Heart left ventricle (tissue), 16 donors: ENCODE measurements around the gene SREBF2. TPM values are rescaled to one million over a fixed set of nuclear protein-coding genes. Genes with fewer than 3 reads are reported as not detected.

Source experiments
- ATAC-seq, 4 donors: fragments of 200-7000 bp; cut with Tn5 transposase; one replicate each; pipeline ENCODE4 v1.9.1; 2020 to 2022; ENCODE audit warnings: moderate library complexity in 4 of 4, mild to moderate bottlenecking in 3 of 4, moderate number of reproducible peaks in 1 of 4
- DNase-seq, 5 donors: peaks; one replicate each; pipeline ENCODE4 v3.0.0-alpha.2; 2020
- H3K27ac ChIP-seq, 12 donors: fragments of 200-600 bp; sonication (generic) in 4 of 12; one replicate each; pipeline versions ENCODE4 v1.5.0 to v1.8.0; 2016 to 2022; ENCODE audit warnings: mild to moderate bottlenecking in 2 of 12
- H3K27me3 ChIP-seq, 9 donors: fragments of 200-600 bp; sonication (generic) in 2 of 9; one replicate each; pipeline versions ENCODE4 v1.5.1 to v1.8.0; 2016 to 2022; ENCODE audit warnings: mild to moderate bottlenecking in 3 of 9
- H3K36me3 ChIP-seq, 9 donors: fragments of 200-600 bp; sonication (generic) in 2 of 9; one replicate each; pipeline versions ENCODE4 v1.5.0 to v1.8.0; 2018 to 2022; ENCODE audit warnings: mild to moderate bottlenecking in 2 of 9
- H3K4me1 ChIP-seq, 12 donors: fragments of 200-600 bp; sonication (generic) in 4 of 12; one replicate each; pipeline versions ENCODE4 v1.5.0 to v1.8.0; 2016 to 2022; ENCODE audit warnings: mild to moderate bottlenecking in 3 of 12
- H3K4me3 ChIP-seq, 12 donors: fragments of 200-600 bp; sonication (generic) in 4 of 12; one replicate each; pipeline versions ENCODE4 v1.5.0 to v1.8.0; 2017 to 2022; ENCODE audit warnings: mild to moderate bottlenecking in 9 of 12, moderate library complexity in 4 of 12
- H3K9me3 ChIP-seq, 12 donors: fragments of 200-600 bp; sonication (generic) in 4 of 12; one replicate each; pipeline versions ENCODE4 v1.5.0 to v1.8.0; 2016 to 2022; ENCODE audit warnings: mild to moderate bottlenecking in 1 of 12
- POLR2A ChIP-seq, 2 donors: fragments of 450-650 bp; IDR thresholded peaks; one replicate each; pipeline ENCODE4 v1.6.1; 2017; ENCODE audit warnings: antibody characterized with exemption in 2 of 2, mild to moderate bottlenecking in 2 of 2, moderate library complexity in 2 of 2
- WGBS, 4 donors: extraction: QIAGEN DNeasy Blood & Tissue Kit in 2 of 4; methylation state at CpG; one replicate each; pipeline versions ENCODE4 v1.1.5 to v1.1.7; 2013 to 2018; 5-methylcytosine and 5-hydroxymethylcytosine counted together
- intact Hi-C, 10 donors: fragments of 100-400 bp; cut with DNase I; formaldehyde crosslinking; loops; one replicate each; pipeline versions ENCODE4 v1.11.1 to v1.14.2; 2022
- polyA plus RNA-seq, 2 donors: library from polyadenylated mRNA; stranded (reverse); fragments of 200-250 nt; gene quantifications; one replicate each; pipeline ENCODE4 v1.2.3, GENCODE V29; 2013
- total RNA-seq, 9 donors: library from RNA; depleted of rRNA in 2 of 9; stranded (reverse); fragments of >200 nt in 2 of 9; fragmentation: NEBNext Ultra II Directional in 3 of 9; extraction: Animal tissue kit (Norgen Biotek cat#: 25700) in 3 of 9; gene quantifications; one replicate each; pipeline versions ENCODE4 v1.1.0 to v1.2.4, GENCODE V29; 2016 to 2023
- TF ChIP-seq, protein P1 (sequence below), 12 donors: fragments of 200-600 bp; sonication (generic) in 4 of 12; IDR thresholded peaks; one replicate each; pipeline versions ENCODE4 v1.5.0 to v1.8.0; 2018 to 2022; ENCODE audit warnings: antibody characterized with exemption in 12 of 12, mild to moderate bottlenecking in 5 of 12
- donor health status: ischemic (EF 13 %, LVEDD 7.1; RV severe dilation, severe dysfunction).
- donor health status: healthy with polysubstance abuse.
- donor health status: DM: no; HTN: yes; CAD: no.
- donor health status: DM: no; HTN: no; CAD: no.
- donor health status: ischemic (EF 25% LVEDD 6.9; RV normal size, moderate dysfunction).
- donor health status: ischemic (EF 25% LVEDD 5.7; RV mildly dilated, moderate dysfunction).
- donor health status: healthy.
- donor health status: DM: yes; HTN: yes; CAD: no.
- donor health status: ischemic (EF 35%, LVEDD 5.7; RV mildly dilated, moderate dysfunction).
- donor health status: nonischemic (EF 11% LVEDD 7.7; RV severe dilation, severe dysfunction).
- donor health status: DM: yes; HTN: yes; CAD: no.
- donor health status: PGD.
- donor health status: ischemic (EF 29% LVEDD 5.4; RV normal size, mild dysfunction).
- donor health status: nonischemic (EF 23%, LVEDD 6.1; RV moderate dilation, normal function).

The SREBF2 gene
- total and polyA plus RNA-seq, 11 donors = 39.4 to 115 (median 73.0) TPM

DNA sequence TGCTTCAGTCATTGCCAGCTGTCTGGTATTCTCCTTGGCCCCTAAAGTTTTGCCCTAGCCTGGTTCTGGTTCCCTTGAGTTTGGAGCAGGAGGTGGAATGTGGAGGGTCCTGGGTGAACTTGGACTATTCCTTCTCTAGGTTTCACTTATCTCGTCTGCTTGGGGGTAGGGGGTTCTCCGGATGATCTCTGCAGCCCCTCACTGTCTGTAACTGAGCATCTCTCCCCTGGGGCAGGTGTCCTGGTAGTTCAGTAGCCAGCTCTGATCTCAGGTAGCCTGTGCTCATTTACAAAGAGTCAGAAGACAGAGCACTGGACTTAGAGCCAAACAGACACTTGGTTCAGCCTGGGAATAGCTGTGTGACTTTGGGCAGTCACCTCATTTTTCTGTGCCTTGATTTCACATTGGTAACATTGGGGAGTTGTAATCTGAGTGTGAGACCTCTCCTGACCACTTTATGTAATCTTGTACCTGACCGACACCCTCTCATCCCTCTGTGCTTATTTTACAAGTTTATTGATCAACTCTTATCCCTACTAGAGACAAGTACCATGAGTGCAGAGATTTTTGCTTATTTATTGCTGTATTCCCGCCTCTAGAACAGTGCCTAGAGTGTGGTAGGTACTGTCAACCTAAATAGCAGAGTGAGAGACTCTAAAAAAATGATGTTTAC is 31.6 kb upstream of the SREBF2 start:
- Histone ChIP-seq H3K9me3 (no peaks in the 10 kb centered on the region), H3K4me3 (peak overlapping the region; percentile 61 to 98 (median 85)), H3K27ac (peak overlapping the region in 7 of 12 donors; percentile 83 to 96 (median 90)), H3K4me1 (peaks cover 0 to 22% (median 17%) of the 10 kb centered on the region in 12 donors), H3K27me3 (no peaks in the 10 kb centered on the region), H3K36me3 (no peaks in the 10 kb centered on the region)
- ATAC-seq (no peak), DNase-seq (no peak)
- TF ChIP-seq, protein P1, sequence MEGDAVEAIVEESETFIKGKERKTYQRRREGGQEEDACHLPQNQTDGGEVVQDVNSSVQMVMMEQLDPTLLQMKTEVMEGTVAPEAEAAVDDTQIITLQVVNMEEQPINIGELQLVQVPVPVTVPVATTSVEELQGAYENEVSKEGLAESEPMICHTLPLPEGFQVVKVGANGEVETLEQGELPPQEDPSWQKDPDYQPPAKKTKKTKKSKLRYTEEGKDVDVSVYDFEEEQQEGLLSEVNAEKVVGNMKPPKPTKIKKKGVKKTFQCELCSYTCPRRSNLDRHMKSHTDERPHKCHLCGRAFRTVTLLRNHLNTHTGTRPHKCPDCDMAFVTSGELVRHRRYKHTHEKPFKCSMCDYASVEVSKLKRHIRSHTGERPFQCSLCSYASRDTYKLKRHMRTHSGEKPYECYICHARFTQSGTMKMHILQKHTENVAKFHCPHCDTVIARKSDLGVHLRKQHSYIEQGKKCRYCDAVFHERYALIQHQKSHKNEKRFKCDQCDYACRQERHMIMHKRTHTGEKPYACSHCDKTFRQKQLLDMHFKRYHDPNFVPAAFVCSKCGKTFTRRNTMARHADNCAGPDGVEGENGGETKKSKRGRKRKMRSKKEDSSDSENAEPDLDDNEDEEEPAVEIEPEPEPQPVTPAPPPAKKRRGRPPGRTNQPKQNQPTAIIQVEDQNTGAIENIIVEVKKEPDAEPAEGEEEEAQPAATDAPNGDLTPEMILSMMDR (IDR thresholded peaks at IDR 0.05) = no peak
- no peak for TF ChIP-seq POLR2A (IDR thresholded peaks at IDR 0.05)
- intact Hi-C loops = loop anchor here in 1 of 10 donors (2.0 to 5.0 kb wide), 2 partner anchors 30 to 104 kb away; partner anchors contain the start of gene MEI1
- 33 to 38% (median 36%) methylated on average over 4 of the region's 4 CpGs for whole genome bisulfite sequencing, 4 donors

DNA sequence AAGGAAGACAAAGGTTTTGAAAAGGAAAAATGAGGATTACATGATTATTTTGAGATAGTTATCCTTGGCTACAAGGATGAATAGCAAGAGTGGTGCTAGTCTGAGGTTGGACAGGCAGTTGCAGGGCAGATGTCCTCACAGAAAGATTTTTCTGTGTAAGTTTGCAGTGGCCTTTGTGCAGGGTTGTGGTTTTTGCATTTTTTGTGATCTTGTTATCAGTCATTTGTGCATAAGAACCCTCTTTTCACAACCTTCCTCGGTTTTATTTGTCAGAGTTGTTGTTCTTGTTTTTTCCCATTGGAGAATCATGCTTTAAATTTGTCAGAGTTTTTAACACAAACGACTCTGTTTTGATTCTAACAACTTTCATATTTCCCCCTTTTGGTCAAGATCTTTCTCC is 31.0 kb upstream of the SREBF2 start:
- Histone ChIP-seq H3K9me3 (no peaks in the 10 kb centered on the region), H3K27ac (no peak overlapping the region), H3K27me3 (no peaks in the 10 kb centered on the region), H3K4me3 (peak overlapping the region in 3 of 12 donors; percentile 69 to 97 (median 89)), H3K36me3 (no peaks in the 10 kb centered on the region), H3K4me1 (peaks cover 0 to 22% (median 17%) of the 10 kb centered on the region in 12 donors)
- ATAC-seq = no peak
- WGBS, 4 donors = 79 to 85% (median 82%) methylated on average over 2 of the region's 2 CpGs
- no peak for DNase-seq
- intact Hi-C loops = loop anchor here in 1 of 10 donors (2.0 to 5.0 kb wide), 2 partner anchors 29 to 105 kb away; partner anchors contain the start of gene MEI1
- no peak for TF ChIP-seq POLR2A (IDR thresholded peaks at IDR 0.05)

DNA sequence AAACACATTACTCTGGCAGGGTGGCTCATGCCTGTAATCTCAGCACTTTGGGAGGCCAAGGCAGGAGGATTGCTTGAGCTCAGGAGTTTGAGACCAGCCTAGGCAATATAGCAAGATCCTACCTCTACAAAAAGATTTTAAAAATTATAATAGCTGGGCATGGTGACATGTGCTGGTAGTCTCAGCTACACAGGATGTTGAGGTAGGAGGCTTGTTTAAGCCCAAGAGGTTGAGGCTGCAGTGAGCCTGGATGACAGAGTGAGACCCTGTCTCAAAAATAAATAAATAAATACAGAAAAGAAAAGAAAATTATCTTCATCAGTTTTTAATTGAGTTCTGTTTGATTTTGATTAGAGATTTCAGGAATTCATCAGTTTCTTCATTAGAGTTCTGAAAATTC is 27.3 kb upstream of the SREBF2 start:
- peaks cover 0 to 15% (median 9%) of the 10 kb centered on the region in 12 donors for H3K4me1 ChIP-seq
- intact Hi-C loops = no loop called here
- H3K27me3 ChIP-seq = no peaks in the 10 kb centered on the region
- no peak for DNase-seq
- no peaks in the 10 kb centered on the region for H3K9me3 ChIP-seq
- ATAC-seq = no peak
- H3K4me3 ChIP-seq = no peak overlapping the region
- H3K36me3 ChIP-seq = peaks cover 0 to 16% (median 6%) of the 10 kb centered on the region in 9 donors
- TF ChIP-seq POLR2A (IDR thresholded peaks at IDR 0.05) = no peak
- TF ChIP-seq, protein P1 (IDR thresholded peaks at IDR 0.05) = no peak
- H3K27ac ChIP-seq = no peak overlapping the region

DNA sequence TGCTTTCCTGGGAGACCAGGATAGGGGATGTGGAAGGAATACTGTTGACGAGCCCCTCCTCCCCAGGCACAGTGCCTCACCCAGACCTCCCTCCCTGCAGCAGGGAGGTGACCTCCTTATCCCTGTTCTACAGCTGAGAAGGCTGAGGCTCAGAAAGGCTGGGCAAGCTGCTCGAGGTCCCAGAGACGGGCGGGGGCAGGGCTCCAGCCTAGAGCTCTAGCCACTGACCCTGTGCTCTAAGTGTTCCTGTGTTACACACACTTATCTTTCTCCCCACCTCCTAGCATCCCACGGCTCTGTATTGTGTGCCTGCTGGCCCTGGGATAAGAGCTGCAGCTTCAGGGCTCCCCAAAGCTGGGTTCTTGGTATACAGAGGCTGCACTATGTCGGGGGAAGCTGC is 24.5 kb upstream of the SREBF2 start:
- H3K36me3 ChIP-seq = peaks cover 0 to 26% (median 18%) of the 10 kb centered on the region in 9 donors
- peak in 1 of 4 donors; percentile 13 for ATAC-seq
- no peaks in the 10 kb centered on the region for H3K4me1 ChIP-seq
- no peak overlapping the region for H3K27ac ChIP-seq
- H3K27me3 ChIP-seq = no peaks in the 10 kb centered on the region
- intact Hi-C loops = no loop called here
- no peak for DNase-seq
- TF ChIP-seq, protein P1 (IDR thresholded peaks at IDR 0.05) = no peak
- no peak for TF ChIP-seq POLR2A (IDR thresholded peaks at IDR 0.05)
- 81 to 87% (median 84%) methylated on average over 6 of the region's 6 CpGs for WGBS, 4 donors
- H3K9me3 ChIP-seq = no peaks in the 10 kb centered on the region
- no peak overlapping the region for H3K4me3 ChIP-seq
